ENCODE results near the gene FAM83C. TPM values are rescaled to one million over a fixed set of nuclear protein-coding genes. Genes with fewer than 3 reads are reported as not detected.

Gene FAM83C
- total and polyA plus RNA-seq, 9 of the 15 experiments (the other 6 are each of a cell fraction or from before 2014, with no cell fraction given), result not detected

DNA sequence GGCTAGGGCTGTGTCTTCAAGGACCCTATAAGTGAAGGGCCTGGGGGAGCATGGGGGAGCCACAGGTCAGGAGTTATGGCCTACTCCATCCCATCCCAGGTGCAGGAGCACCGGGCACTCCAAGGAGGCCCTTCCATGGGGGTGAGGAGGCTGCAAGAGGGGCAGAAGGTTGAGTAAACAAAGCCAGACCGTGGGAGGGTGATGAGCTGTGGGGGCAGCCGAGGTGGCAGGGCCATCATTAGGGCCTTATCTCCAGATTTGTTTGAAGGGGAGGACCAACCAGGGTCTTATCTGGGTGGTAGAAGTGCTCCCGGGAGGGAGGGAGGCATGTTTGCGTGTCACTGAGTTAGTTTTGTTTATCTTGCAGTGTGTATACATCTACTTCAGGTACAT lies 2.1 kb upstream of the FAM83C start:
- Histone ChIP-seq H3K4me1 (replicated peaks in 1 of 2; ENCODE audit: control insufficient read depth in 2 of 2, insufficient read depth in 2 of 2, low read length in 2 of 2) (peaks cover 3 to 19% of the 10 kb centered on the region in 2 experiments; a peak in 4 of 5 replicates), H3K27ac (ENCODE audit: extremely low read depth, low read depth, low read length) (no peak overlapping the region), H3K9me1 (ENCODE audit: control insufficient read depth, insufficient read depth, low read length) (no peaks in the 10 kb centered on the region), H3K4me2 (ENCODE audit: insufficient read depth, low read length) (no peak overlapping the region), H3K9me3 (replicated peaks; ENCODE audit: control insufficient read depth, insufficient read depth, low read depth, low read length) (no peaks in the 10 kb centered on the region), H3K27me3 (ENCODE audit: control insufficient read depth in 2 of 2, insufficient read depth in 2 of 2, low read length in 2 of 2) (peaks cover 31 to 60% of the 10 kb centered on the region in 2 experiments), H3K79me2 (ENCODE audit: control insufficient read depth, insufficient read depth, low read length) (no peaks in the 10 kb centered on the region), H3K4me3 (no peak overlapping the region), H3K9ac (ENCODE audit: insufficient read depth in 1 of 2, low read depth in 2 of 2, low read length in 2 of 2) (0 out of 4 replicates have a peak overlapping the region, but pooled peaks of 1 of the 2 experiments have one; percentile 26), H3K36me3 (ENCODE audit: control insufficient read depth, insufficient read depth, low read length) (no peaks in the 10 kb centered on the region), H2AFZ (ENCODE audit: low read depth, low read length) (no peak overlapping the region), H4K20me1 (replicated peaks; ENCODE audit: control insufficient read depth, insufficient read depth, low read length) (0 out of 2 replicates have a peak, but pooled peaks cover 4% of the 10 kb centered on the region)
- DNase-seq (ENCODE audit: extremely low read depth in 1 of 4, low spot score in 3 of 4) (no peak), FAIRE-seq (no peak), ATAC-seq (no peak)
- in situ Hi-C loops (cut with MboI), result no loop called here
- ChIA-PET POLR2A (no interaction called here), CTCF (ENCODE audit: low intra/inter-chr PET ratio) (no interaction called here)
- intact Hi-C loops (cut with micrococcal nuclease), result no loop called here
- TF ChIP-seq FOS (IDR thresholded peaks at IDR 0.05; ENCODE audit: extremely low read depth, insufficient read length) (no peak), CBFA2T3 (IDR thresholded peaks at IDR 0.05) (0 out of 2 replicates have a peak, but pooled peaks have one; percentile 9), ZBTB1 (CRISPR knock-in tag; IDR thresholded peaks at IDR 0.05; ENCODE audit: borderline replicate concordance, low read depth) (no peak), ERF (CRISPR knock-in tag; IDR thresholded peaks at IDR 0.05) (no peak), SRSF1 (IDR thresholded peaks at IDR 0.05; ENCODE audit: low read depth, low read length) (no peak), EGR1 (conservative IDR thresholded peaks at IDR 0.05) (0 out of 2 replicates have a peak, but pooled peaks have one; percentile 15), MAZ (CRISPR knock-in tag; conservative IDR thresholded peaks at IDR 0.05 in 1 of 2, IDR thresholded peaks at IDR 0.05 in 1 of 2) (no peak), RCOR1 (IDR thresholded peaks at IDR 0.05; ENCODE audit: borderline replicate concordance in 1 of 2, low read depth in 2 of 2, low read length in 2 of 2) (peak in 1 of 2 experiments; percentile 52; a peak in 1 of 4 replicates), POLR2AphosphoS5 (IDR thresholded peaks at IDR 0.05; ENCODE audit: control insufficient read depth, insufficient read depth, low read depth, low read length) (no peak), ETV6 (IDR thresholded peaks at IDR 0.05; ENCODE audit: borderline replicate concordance in 1 of 2, low read depth in 2 of 2, low read length in 1 of 2) (no peak), ETV6 (CRISPR knock-in tag; IDR thresholded peaks at IDR 0.05; ENCODE audit: borderline replicate concordance) (no peak), EZH2 (IDR thresholded peaks at IDR 0.05; ENCODE audit: borderline replicate concordance, low read depth, low read length) (no peak), HDAC2 (IDR thresholded peaks at IDR 0.05) (no peak), ZNF263 (CRISPR knock-in tag; IDR thresholded peaks at IDR 0.05; ENCODE audit: borderline replicate concordance) (peak; percentile 42; the same call in 1 of the 2 replicates), ZNF79 (CRISPR knock-in tag; IDR thresholded peaks at IDR 0.05; ENCODE audit: low read depth) (no peak), E2F3 (CRISPR knock-in tag; IDR thresholded peaks at IDR 0.05) (no peak)
- TF ChIP-seq, protein P1, sequence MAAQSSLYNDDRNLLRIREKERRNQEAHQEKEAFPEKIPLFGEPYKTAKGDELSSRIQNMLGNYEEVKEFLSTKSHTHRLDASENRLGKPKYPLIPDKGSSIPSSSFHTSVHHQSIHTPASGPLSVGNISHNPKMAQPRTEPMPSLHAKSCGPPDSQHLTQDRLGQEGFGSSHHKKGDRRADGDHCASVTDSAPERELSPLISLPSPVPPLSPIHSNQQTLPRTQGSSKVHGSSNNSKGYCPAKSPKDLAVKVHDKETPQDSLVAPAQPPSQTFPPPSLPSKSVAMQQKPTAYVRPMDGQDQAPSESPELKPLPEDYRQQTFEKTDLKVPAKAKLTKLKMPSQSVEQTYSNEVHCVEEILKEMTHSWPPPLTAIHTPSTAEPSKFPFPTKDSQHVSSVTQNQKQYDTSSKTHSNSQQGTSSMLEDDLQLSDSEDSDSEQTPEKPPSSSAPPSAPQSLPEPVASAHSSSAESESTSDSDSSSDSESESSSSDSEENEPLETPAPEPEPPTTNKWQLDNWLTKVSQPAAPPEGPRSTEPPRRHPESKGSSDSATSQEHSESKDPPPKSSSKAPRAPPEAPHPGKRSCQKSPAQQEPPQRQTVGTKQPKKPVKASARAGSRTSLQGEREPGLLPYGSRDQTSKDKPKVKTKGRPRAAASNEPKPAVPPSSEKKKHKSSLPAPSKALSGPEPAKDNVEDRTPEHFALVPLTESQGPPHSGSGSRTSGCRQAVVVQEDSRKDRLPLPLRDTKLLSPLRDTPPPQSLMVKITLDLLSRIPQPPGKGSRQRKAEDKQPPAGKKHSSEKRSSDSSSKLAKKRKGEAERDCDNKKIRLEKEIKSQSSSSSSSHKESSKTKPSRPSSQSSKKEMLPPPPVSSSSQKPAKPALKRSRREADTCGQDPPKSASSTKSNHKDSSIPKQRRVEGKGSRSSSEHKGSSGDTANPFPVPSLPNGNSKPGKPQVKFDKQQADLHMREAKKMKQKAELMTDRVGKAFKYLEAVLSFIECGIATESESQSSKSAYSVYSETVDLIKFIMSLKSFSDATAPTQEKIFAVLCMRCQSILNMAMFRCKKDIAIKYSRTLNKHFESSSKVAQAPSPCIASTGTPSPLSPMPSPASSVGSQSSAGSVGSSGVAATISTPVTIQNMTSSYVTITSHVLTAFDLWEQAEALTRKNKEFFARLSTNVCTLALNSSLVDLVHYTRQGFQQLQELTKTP (IDR thresholded peaks at IDR 0.05; ENCODE audit: low read depth in 1 of 2, partially characterized antibody in 2 of 2), result no peak
- WGBS (ENCODE audit: insufficient coverage, low coverage, missing lambda C conversion rate), result 3% methylated on average over 5 of the region's 5 CpGs
- BruUV-seq (replicated peaks), result no TSS peak
